Smooth muscle cell of bladder (primary cell): Measurements from ENCODE around the gene SVBP. TPM values are rescaled to one million over a fixed set of nuclear protein-coding genes. Genes with fewer than 3 reads are reported as not detected.

Experiments
- total RNA-seq: library from RNA; depleted of rRNA; stranded (reverse); fragments of >200 nt; gene quantifications from 2 replicates; pipeline ENCODE4 v1.2.3, GENCODE V29; 2014

Gene SVBP
- total RNA-seq, result 14.2 and 17.6 TPM in 2 replicates

GRCh38 chr1:42816585-42817439 lies at the start of gene SVBP, which contains the start of gene ERMAP:
Gene SVBP, minus strand, starts transcription at chr1:42817397. Its CDS starts 853 bp downstream, at chr1:42816544.
Gene ERMAP, plus strand, starts transcription at chr1:42817122. Its CDS starts 13,327 bp downstream, at chr1:42830449.

GRCh38 chr1:42846257-42847110 lies 29.3 kb upstream of the SVBP start, which contains the start of gene ZNF691:
Gene ZNF691, plus strand, starts transcription at chr1:42846613. Its CDS starts 3,046 bp downstream, at chr1:42849659.

GRCh38 chr1:42784946-42785693 lies 32.1 kb downstream of the SVBP start, which contains the start of gene TMEM269:
Gene TMEM269, plus strand, starts transcription at chr1:42784991. Its CDS starts 4,903 bp downstream, at chr1:42789894.

GRCh38 chr1:42766741-42767509 lies 50.3 kb downstream of the SVBP start, which contains the start of the genes C1orf50 and P3H1:
Gene C1orf50, plus strand, starts transcription at chr1:42767249. Its CDS starts 63 bp downstream, at chr1:42767312.
Gene P3H1, minus strand, starts transcription at chr1:42767028. Its CDS starts 57 bp downstream, at chr1:42766971.

Other genes starting within 250 kb of the SVBP start
- gene PPIH, start 159.0 kb downstream of the SVBP start, total RNA-seq, result 19.8 and 20.1 TPM in 2 replicates
- 796 and 905 TPM in 2 replicates for gene YBX1, start 135.0 kb downstream of the SVBP start, total RNA-seq
- not detected in 2 replicates for gene CLDN19, start 77.2 kb downstream of the SVBP start, total RNA-seq
- 161 and 168 TPM in 2 replicates for gene P3H1, start 50.4 kb downstream of the SVBP start, total RNA-seq
- gene C1orf50, start 50.1 kb downstream of the SVBP start, total RNA-seq, result 2.4 and 3.6 TPM in 2 replicates
- gene TMEM269, start 32.4 kb downstream of the SVBP start, total RNA-seq, result under 0.01 TPM in 1 of 2 replicates, not detected in the other
- 13.3 and 15.2 TPM in 2 replicates for gene ERMAP, start 275 bp downstream of the SVBP start, total RNA-seq
- 8.1 and 10.7 TPM in 2 replicates for gene ZNF691, start 29.2 kb upstream of the SVBP start, total RNA-seq
- gene SLC2A1, start 141.5 kb upstream of the SVBP start, total RNA-seq, result 36.3 and 133 TPM in 2 replicates